ENCODE data around the gene TTC19.

TTC19 gene

GRCh38 chr17:16074423-16074822 lies 74.8 kb downstream of the TTC19 start:
- Histone ChIP-seq H2BK12ac (ENCODE audit: low read length) (no peak overlapping the region), H3K4me3 (ENCODE audit: low read length in 2 of 2) (no peak overlapping the region), H4K8ac (ENCODE audit: low read depth, low read length) (no peak overlapping the region), H4K91ac (ENCODE audit: low read depth, low read length, poor library complexity) (no peak overlapping the region), H3K9me3 (replicated peaks in 1 of 2; ENCODE audit: control insufficient read depth in 2 of 2, insufficient read depth in 1 of 2, low read depth in 1 of 2, low read length in 2 of 2) (no peaks in the 10 kb centered on the region), H2BK5ac (ENCODE audit: low read length) (no peak overlapping the region), H3K4me1 (ENCODE audit: control insufficient read depth in 2 of 2, insufficient read depth in 1 of 2, low read depth in 1 of 2, low read length in 2 of 2) (no peaks in the 10 kb centered on the region), H3K23ac (ENCODE audit: low read depth, low read length, poor library complexity) (no peak overlapping the region), H3K4ac (ENCODE audit: low read length) (no peak overlapping the region), H2BK15ac (ENCODE audit: low read length) (no peak overlapping the region), H2BK120ac (ENCODE audit: low read depth, low read length) (no peak overlapping the region), H2AFZ (ENCODE audit: low read length) (no peak overlapping the region), H3K14ac (ENCODE audit: low read length) (no peak overlapping the region), H3K4me2 (ENCODE audit: insufficient read depth, low read length, poor library complexity, severe bottlenecking) (no peak overlapping the region), H3K18ac (ENCODE audit: low read length) (no peak overlapping the region), H3K79me1 (ENCODE audit: low read depth, low read length) (no peaks in the 10 kb centered on the region), H3K27ac (replicated peaks; ENCODE audit: low read length) (no peak overlapping the region), H3K9ac (ENCODE audit: low read depth, low read length, poor library complexity) (no peak overlapping the region), H3K36me3 (replicated peaks in 1 of 2; ENCODE audit: control insufficient read depth in 2 of 2, insufficient read depth in 2 of 2, low read length in 2 of 2) (peaks cover 28 to 95% of the 10 kb centered on the region in 2 donors), H3K27me3 (ENCODE audit: control insufficient read depth in 3 of 3, insufficient read depth in 3 of 3, low read depth in 1 of 3, low read length in 3 of 3) (no peaks in the 10 kb centered on the region), H2AK5ac (ENCODE audit: low read depth, low read length) (no peak overlapping the region)
- WGBS, 2 donors (ENCODE audit: extremely low coverage in 2 of 2, insufficient read length in 2 of 2, insufficient replicate concordance in 1 of 2), result no CpG with 5 or more reads among the region's 3 CpGs
- DNase-seq (ENCODE audit: low spot score), result no peak

GRCh38 chr17:16075949-16076348 lies 76.3 kb downstream of the TTC19 start:
- no peak for DNase-seq (ENCODE audit: low spot score)
- no peak overlapping the region for H3K4me2 ChIP-seq (ENCODE audit: insufficient read depth, low read length, poor library complexity, severe bottlenecking)
- H4K8ac ChIP-seq (ENCODE audit: low read depth, low read length), result no peak overlapping the region
- peaks cover 24 to 95% of the 10 kb centered on the region in 2 donors for H3K36me3 ChIP-seq (replicated peaks in 1 of 2; ENCODE audit: control insufficient read depth in 2 of 2, insufficient read depth in 2 of 2, low read length in 2 of 2)
- no peaks in the 10 kb centered on the region for H3K4me1 ChIP-seq (ENCODE audit: control insufficient read depth in 2 of 2, insufficient read depth in 1 of 2, low read depth in 1 of 2, low read length in 2 of 2)
- H3K4me3 ChIP-seq (ENCODE audit: low read length in 2 of 2), result no peak overlapping the region
- peaks cover 0 to 3% of the 10 kb centered on the region in 2 donors for H3K9me3 ChIP-seq (replicated peaks in 1 of 2; ENCODE audit: control insufficient read depth in 2 of 2, insufficient read depth in 1 of 2, low read depth in 1 of 2, low read length in 2 of 2)
- H2BK5ac ChIP-seq (ENCODE audit: low read length), result no peak overlapping the region
- no peak overlapping the region for H3K23ac ChIP-seq (ENCODE audit: low read depth, low read length, poor library complexity)
- H2BK12ac ChIP-seq (ENCODE audit: low read length), result no peak overlapping the region
- no peak overlapping the region for H3K4ac ChIP-seq (ENCODE audit: low read length)
- H3K27me3 ChIP-seq (ENCODE audit: control insufficient read depth in 3 of 3, insufficient read depth in 3 of 3, low read depth in 1 of 3, low read length in 3 of 3), result no peaks in the 10 kb centered on the region
- H3K9ac ChIP-seq (ENCODE audit: low read depth, low read length, poor library complexity), result no peak overlapping the region
- no peak overlapping the region for H4K91ac ChIP-seq (ENCODE audit: low read depth, low read length, poor library complexity)
- H2AK5ac ChIP-seq (ENCODE audit: low read depth, low read length), result no peak overlapping the region
- H3K27ac ChIP-seq (replicated peaks; ENCODE audit: low read length), result no peak overlapping the region
- no peaks in the 10 kb centered on the region for H3K79me1 ChIP-seq (ENCODE audit: low read depth, low read length)
- H3K14ac ChIP-seq (ENCODE audit: low read length), result no peak overlapping the region
- no peak overlapping the region for H2BK15ac ChIP-seq (ENCODE audit: low read length)
- H2AFZ ChIP-seq (ENCODE audit: low read length), result no peak overlapping the region
- WGBS, 2 donors (ENCODE audit: extremely low coverage in 2 of 2, insufficient read length in 2 of 2, insufficient replicate concordance in 1 of 2), result no CpG with 5 or more reads among the region's 5 CpGs
- no peak overlapping the region for H2BK120ac ChIP-seq (ENCODE audit: low read depth, low read length)
- no peak overlapping the region for H3K18ac ChIP-seq (ENCODE audit: low read length)

Data from neuronal stem cell (in vitro differentiated cells).